GM12874 (cell line): ENCODE results near the gene YPEL5.

Source experiments
- TF ChIP-seq, protein P1 (sequence below): IDR thresholded peaks from 2 replicates; pipeline ENCODE4 v1.5.1; 2011; ENCODE audit warnings: low read depth, mild to moderate bottlenecking, control low read depth, low read length, moderate library complexity; ENCODE audit not compliant: insufficient read depth

Gene YPEL5

DNA sequence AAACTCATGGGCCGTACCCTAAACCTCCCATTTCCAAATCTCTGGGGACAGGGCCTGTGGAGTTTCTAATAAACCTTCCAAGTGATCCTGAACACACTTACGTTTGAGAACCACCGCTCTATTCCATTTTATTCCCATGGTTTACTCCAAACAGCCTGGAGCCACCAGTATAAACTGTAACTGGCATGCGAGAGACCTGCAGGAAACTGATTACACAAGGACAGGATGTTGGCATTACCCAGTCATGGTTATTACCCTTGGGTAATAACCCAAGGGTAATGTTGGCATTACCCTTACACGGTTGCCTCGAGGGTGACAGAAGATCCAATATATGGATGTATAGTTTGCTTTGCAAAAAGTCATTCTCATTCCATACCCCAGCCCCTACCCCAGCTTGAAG is 37.0 kb upstream of the YPEL5 start:
- TF ChIP-seq, protein P1, sequence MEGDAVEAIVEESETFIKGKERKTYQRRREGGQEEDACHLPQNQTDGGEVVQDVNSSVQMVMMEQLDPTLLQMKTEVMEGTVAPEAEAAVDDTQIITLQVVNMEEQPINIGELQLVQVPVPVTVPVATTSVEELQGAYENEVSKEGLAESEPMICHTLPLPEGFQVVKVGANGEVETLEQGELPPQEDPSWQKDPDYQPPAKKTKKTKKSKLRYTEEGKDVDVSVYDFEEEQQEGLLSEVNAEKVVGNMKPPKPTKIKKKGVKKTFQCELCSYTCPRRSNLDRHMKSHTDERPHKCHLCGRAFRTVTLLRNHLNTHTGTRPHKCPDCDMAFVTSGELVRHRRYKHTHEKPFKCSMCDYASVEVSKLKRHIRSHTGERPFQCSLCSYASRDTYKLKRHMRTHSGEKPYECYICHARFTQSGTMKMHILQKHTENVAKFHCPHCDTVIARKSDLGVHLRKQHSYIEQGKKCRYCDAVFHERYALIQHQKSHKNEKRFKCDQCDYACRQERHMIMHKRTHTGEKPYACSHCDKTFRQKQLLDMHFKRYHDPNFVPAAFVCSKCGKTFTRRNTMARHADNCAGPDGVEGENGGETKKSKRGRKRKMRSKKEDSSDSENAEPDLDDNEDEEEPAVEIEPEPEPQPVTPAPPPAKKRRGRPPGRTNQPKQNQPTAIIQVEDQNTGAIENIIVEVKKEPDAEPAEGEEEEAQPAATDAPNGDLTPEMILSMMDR: no peak

DNA sequence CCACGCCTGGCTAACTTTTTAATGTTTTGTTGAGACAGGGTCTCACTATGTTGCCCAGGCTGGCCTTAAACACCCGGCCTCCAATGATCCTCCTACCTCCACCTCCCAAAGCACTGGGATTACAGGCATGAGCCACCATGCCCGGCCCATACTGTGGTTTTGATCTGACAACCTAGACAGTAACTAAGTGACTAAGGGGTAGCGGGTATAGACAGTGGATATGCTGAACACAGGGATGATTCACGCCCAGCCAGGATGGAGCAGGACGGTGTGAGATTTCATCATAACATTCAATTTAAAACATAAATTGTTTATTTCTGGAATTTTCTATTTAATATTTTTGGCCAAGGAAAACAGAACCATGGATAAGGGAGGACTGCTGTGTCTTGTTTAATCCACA is 36.0 kb upstream of the YPEL5 start:
- TF ChIP-seq, protein P1: no peak

DNA sequence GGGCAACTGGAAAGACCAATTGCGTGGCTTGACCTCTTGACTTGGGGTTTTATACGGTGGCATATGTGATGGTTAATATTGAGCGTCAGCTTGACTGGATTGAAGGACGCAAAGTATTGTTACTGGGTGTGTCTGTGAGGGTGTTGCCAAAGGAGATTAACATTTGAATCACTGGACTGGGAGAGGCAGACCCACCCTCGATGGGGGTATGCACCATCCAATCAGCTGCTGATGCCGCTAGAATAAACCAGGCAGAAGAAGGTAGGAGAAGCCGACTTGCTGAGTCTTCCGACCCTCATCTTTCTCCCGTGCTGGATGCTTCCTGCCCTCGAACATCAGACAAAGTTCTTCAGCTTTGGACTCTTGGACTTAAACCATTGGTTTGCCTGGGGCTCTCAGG is 34.2 kb upstream of the YPEL5 start:
- TF ChIP-seq, protein P1: no peak

DNA sequence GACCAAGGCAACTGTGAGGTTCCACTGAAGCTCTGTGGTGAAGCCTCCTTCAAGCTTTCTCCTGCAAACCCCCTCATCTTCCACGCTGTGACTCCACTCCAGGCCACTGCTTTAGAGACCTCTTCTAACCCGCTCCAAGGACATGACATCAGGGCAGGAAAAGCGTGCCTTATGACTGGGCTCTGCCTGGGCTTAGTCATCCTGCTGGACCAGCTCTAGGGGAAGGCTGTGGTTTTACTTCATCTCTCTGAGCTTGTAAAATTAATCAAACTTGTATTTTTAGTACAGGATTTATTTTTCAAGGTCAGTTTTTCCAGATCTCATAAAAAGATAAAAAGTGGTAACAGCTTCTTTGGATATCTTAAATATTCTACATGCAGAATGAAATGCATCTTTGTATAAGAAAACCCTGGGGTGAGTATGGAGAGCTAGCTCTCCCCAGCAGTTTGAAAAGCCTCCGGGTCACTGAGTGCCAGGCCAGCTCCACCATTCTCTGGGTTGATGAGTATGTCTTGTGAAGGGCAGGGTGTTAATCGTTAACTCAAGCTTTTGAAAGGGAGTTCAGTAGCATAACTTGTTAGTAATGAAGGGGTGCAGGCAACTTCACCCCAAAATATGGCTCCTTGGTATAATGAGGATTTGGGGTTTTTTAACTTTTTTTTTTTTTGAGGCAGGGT is 33.1 kb upstream of the YPEL5 start:
- TF ChIP-seq, protein P1: no peak

DNA sequence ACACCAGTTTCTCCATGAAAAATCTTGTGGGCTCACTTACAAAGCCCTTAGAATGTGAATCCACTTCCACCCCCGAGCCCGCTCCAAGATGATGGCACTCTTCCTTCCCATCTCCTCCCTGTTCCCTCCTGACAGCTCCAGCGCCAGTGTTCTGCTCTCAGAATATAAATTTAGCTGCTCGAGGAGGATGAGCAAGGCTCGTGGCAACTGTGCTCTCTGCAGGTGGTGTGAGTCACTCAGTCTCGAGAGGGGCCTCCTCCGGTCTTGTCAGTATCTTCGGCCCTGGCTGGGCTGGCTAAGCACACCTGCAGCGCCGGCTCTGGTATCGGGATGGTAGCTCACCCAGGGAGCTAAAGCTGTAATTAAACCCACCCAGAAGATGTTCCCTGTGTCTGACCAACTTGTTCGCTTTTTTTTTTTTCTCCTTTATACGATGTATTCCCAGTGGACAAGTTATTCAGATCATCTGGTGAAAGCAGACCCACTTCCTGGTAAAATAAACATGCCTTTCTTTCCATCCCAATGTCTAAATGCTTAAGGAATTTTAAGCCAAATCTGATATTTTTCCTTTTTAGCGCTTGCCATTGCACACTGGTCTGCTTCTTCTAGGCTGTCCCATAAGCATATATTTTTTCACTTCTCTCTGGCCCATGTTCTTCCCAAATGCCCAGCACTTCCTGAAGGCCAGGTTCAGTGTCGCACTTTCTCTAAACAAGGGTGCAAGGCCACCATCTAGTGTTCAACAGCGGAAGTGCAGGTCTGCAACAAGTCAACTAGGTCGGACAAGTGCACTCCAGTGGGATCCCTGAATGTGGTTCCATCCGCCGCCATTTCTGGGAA is 31.4 kb upstream of the YPEL5 start:
- TF ChIP-seq, protein P1: peak; percentile 94

DNA sequence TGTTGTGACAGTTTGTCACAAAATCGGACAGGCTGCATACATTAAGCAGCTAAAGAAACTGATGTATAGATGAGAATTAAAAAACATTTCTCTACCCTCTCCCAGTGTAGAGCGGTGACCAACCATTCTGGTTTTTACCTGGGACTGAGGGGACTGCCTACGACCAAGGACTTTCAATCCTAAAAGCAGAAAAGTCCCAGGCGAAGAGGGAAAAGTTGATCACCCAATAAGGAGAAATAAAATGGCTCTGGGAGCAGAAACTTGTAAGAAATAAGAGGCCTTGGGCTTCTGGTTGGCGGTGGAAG is 30.9 kb upstream of the YPEL5 start:
- TF ChIP-seq, protein P1: no peak

DNA sequence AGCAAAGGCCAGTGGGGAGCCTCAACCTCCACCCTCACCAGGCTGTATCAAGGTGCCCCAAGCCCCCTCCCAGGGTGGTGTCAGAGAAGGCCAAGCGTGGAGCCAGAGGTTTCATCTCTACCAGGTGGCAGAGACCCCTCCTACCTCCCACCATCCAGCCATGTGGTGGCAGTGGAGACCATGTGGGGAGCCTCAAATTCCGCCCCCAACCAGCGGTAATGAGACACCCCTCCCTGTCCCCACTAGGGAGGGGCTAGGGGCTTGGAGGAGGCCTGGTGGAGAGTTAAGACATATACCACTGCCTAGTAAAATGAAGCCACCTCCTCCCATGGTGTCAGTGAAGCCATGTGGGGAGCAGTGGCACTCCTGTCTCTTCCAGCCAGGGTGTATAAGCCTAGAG is 24.4 kb upstream of the YPEL5 start:
- TF ChIP-seq, protein P1: no peak
